T-helper 1 cell treated with Interleukin-12 subunit alpha and Interleukin-12 subunit beta and Interleukin-4 antibody, amounts not matched to agents 30 ng/mL and 1 ng/mL, for 36 hours (primary cell): ENCODE results near the gene MRAP2. TPM values are rescaled to one million over a fixed set of nuclear protein-coding genes. Genes with fewer than 3 reads are reported as not detected.

Experiments
- intact Hi-C: fragments of 100-400 bp; cut with micrococcal nuclease; formaldehyde crosslinking; loops from one replicate; pipeline ENCODE4 v1.15.1; 2024
- total RNA-seq: library from RNA; stranded (reverse); gene quantifications from 2 replicates; pipeline ENCODE4 v1.2.3, GENCODE V29; 2022

MRAP2 gene
- 0.12 TPM in 1 of 2 replicates, not detected in the other for total RNA-seq

- intact Hi-C loops: no loop called here
Measured at GRCh38 chr6:84033523-84034451, at the start of gene MRAP2. Gene MRAP2 (plus strand): TSS chr6:84033772. CDS start chr6:84055319, 21,547 bp downstream.

- intact Hi-C loops: no loop called here
Measured at GRCh38 chr6:83984411-83984810, 49.2 kb upstream of the MRAP2 start.

GRCh38 chr6:83985308-83985713 lies 48.3 kb upstream of the MRAP2 start:
- intact Hi-C loops: no loop called here

- intact Hi-C loops: no loop called here
Measured at GRCh38 chr6:83985715-83986114, 47.9 kb upstream of the MRAP2 start.

- intact Hi-C loops: no loop called here
Measured at GRCh38 chr6:83998021-83998584, 35.5 kb upstream of the MRAP2 start.

GRCh38 chr6:84001119-84001518 lies 32.5 kb upstream of the MRAP2 start:
- intact Hi-C loops: no loop called here

GRCh38 chr6:84002226-84002625 lies 31.3 kb upstream of the MRAP2 start:
- intact Hi-C loops: no loop called here

GRCh38 chr6:84003131-84003530 lies 30.4 kb upstream of the MRAP2 start:
- intact Hi-C loops: no loop called here

GRCh38 chr6:84003654-84004053 lies 29.9 kb upstream of the MRAP2 start:
- intact Hi-C loops: no loop called here

GRCh38 chr6:84007871-84008270 lies 25.7 kb upstream of the MRAP2 start:
- intact Hi-C loops: no loop called here

GRCh38 chr6:84013354-84013753 lies 20.2 kb upstream of the MRAP2 start:
- intact Hi-C loops: no loop called here

GRCh38 chr6:84013931-84014330 lies 19.6 kb upstream of the MRAP2 start:
- intact Hi-C loops: no loop called here

- intact Hi-C loops: no loop called here
Measured at GRCh38 chr6:84016029-84016428, 17.5 kb upstream of the MRAP2 start.

- intact Hi-C loops: no loop called here
Measured at GRCh38 chr6:84017709-84018452, 15.7 kb upstream of the MRAP2 start.

GRCh38 chr6:84018453-84019061 lies 15.0 kb upstream of the MRAP2 start:
- intact Hi-C loops: no loop called here

GRCh38 chr6:84019141-84019841 lies 14.3 kb upstream of the MRAP2 start:
- intact Hi-C loops: no loop called here

- intact Hi-C loops: no loop called here
Measured at GRCh38 chr6:84019842-84020211, 13.7 kb upstream of the MRAP2 start.

GRCh38 chr6:84021625-84022024 lies 11.9 kb upstream of the MRAP2 start:
- intact Hi-C loops: no loop called here

GRCh38 chr6:84026721-84027164 lies 6.8 kb upstream of the MRAP2 start:
- intact Hi-C loops: no loop called here

GRCh38 chr6:84027340-84028181 lies 6.0 kb upstream of the MRAP2 start:
- intact Hi-C loops: no loop called here
